HEK293 (cell line): ENCODE data around the gene HLA-G.

Experiments
- CTCF ChIA-PET: fragments of 350-600 bp; formaldehyde crosslinking; extraction: SDS; loops from one replicate; lab custom pipeline; 2021; ENCODE audit warnings: antibody characterized with exemption; lab: Yijun Ruan, JAX
- POLR2A ChIA-PET: fragments of 300-600 bp; formaldehyde crosslinking; extraction: SDS; loops from one replicate; lab custom pipeline; 2020; ENCODE audit warnings: antibody characterized with exemption, inconsistent platforms; lab: Yijun Ruan, JAX
- H3K27ac ChIP-seq: fragments of 200-500 bp; sonication (Bioruptor generic); 2 replicates; pipeline ENCODE4 v1.5.1; 2014; ENCODE audit warnings: low read depth, low read length, control low read depth, inconsistent platforms; ENCODE audit errors: extremely low read depth
- H3K36me3 ChIP-seq, 2 experiments: fragments of 200-500 bp in 1 of 2; sonication (Bioruptor generic) in 1 of 2; 1 replicate in 1 of 2; 2 replicates in 1 of 2; pipeline ENCODE4 v1.5.1; 2014 to 2017; ENCODE audit warnings: inconsistent platforms in 2 of 2, low read length in 2 of 2; ENCODE audit not compliant: control insufficient read depth in 2 of 2, insufficient read depth in 1 of 2
- H3K4me1 ChIP-seq: fragments of 200-500 bp; sonication (Bioruptor generic); 2 replicates; pipeline ENCODE4 v1.5.1; 2014; ENCODE audit warnings: mild to moderate bottlenecking, low read length, inconsistent platforms; ENCODE audit not compliant: control insufficient read depth, insufficient read depth
- H3K4me3 ChIP-seq: 2 replicates; pipeline ENCODE4 v1.5.1; 2011; ENCODE audit warnings: low read depth, mild to moderate bottlenecking, control low read depth, low read length, moderate library complexity
- H3K9me3 ChIP-seq: fragments of 200-500 bp; sonication (Bioruptor generic); 2 replicates; pipeline ENCODE4 v1.5.1; 2014; ENCODE audit warnings: low read depth, low read length, inconsistent platforms; ENCODE audit not compliant: control insufficient read depth, insufficient read depth
- GLI4 ChIP-seq: fragments of 450-650 bp; formaldehyde crosslinking; IDR thresholded peaks from 2 replicates; pipeline ENCODE4 v1.5.1; 2016; ENCODE audit warnings: missing biosample characterization, missing genetic modification characterization
- GLIS1 ChIP-seq: fragments of 450-650 bp; formaldehyde crosslinking; IDR thresholded peaks from 2 replicates; pipeline ENCODE4 v1.5.1; 2016; ENCODE audit warnings: missing biosample characterization, missing genetic modification characterization
- RBAK ChIP-seq: fragments of 450-650 bp; formaldehyde crosslinking; IDR thresholded peaks from 2 replicates; pipeline ENCODE4 v1.5.1; 2016; ENCODE audit warnings: missing biosample characterization, missing genetic modification characterization
- TCF7L2 ChIP-seq: IDR thresholded peaks from 2 replicates; pipeline ENCODE4 v1.6.1; 2011; ENCODE audit warnings: low read depth, mild to moderate bottlenecking, inconsistent platforms, low read length, moderate library complexity, borderline replicate concordance
- ZNF121 ChIP-seq: fragments of 450-650 bp; formaldehyde crosslinking; IDR thresholded peaks from 2 replicates; pipeline ENCODE4 v1.5.1; 2016; ENCODE audit warnings: missing biosample characterization, missing genetic modification characterization
- ZNF274 ChIP-seq, 2 experiments: fragments of 200-500 bp in 1 of 2; fragments of 450-650 bp in 1 of 2; sonication (Bioruptor generic) in 1 of 2; formaldehyde crosslinking in 1 of 2; IDR thresholded peaks; 2 replicates each; pipeline versions ENCODE4 v1.5.1 to v1.6.1; 2014 to 2016; ENCODE audit warnings: borderline replicate concordance in 1 of 2, inconsistent platforms in 1 of 2, low read length in 1 of 2, missing biosample characterization in 1 of 2, missing genetic modification characterization in 1 of 2
- ZNF292 ChIP-seq: fragments of 450-650 bp; formaldehyde crosslinking; IDR thresholded peaks from 2 replicates; pipeline ENCODE4 v1.5.1; 2016; ENCODE audit warnings: low read depth, missing biosample characterization, missing genetic modification characterization, borderline replicate concordance
- ZNF354C ChIP-seq: fragments of 450-650 bp; formaldehyde crosslinking; IDR thresholded peaks from 2 replicates; pipeline ENCODE4 v1.5.1; 2016; ENCODE audit warnings: missing biosample characterization, missing genetic modification characterization, low read depth, borderline replicate concordance
- ZNF366 ChIP-seq: fragments of 450-650 bp; formaldehyde crosslinking; conservative IDR thresholded peaks from 2 replicates; pipeline ENCODE4 v1.5.1; 2016; ENCODE audit warnings: missing biosample characterization, missing genetic modification characterization
- ZNF510 ChIP-seq: fragments of 450-650 bp; formaldehyde crosslinking; IDR thresholded peaks from 2 replicates; pipeline ENCODE4 v1.5.1; 2018; ENCODE audit warnings: mild to moderate bottlenecking, missing genetic modification characterization, missing biosample characterization; ENCODE audit not compliant: insufficient replicate concordance
- ZNF529 ChIP-seq: fragments of 450-650 bp; formaldehyde crosslinking; IDR thresholded peaks from 2 replicates; pipeline ENCODE4 v1.5.1; 2017; ENCODE audit warnings: missing genetic modification characterization, missing biosample characterization; ENCODE audit not compliant: insufficient replicate concordance
- ZNF530 ChIP-seq: fragments of 450-650 bp; formaldehyde crosslinking; IDR thresholded peaks from 2 replicates; pipeline ENCODE4 v1.5.1; 2016; ENCODE audit warnings: low read depth, missing biosample characterization, missing genetic modification characterization
- ZNF549 ChIP-seq: fragments of 450-650 bp; IDR thresholded peaks from 2 replicates; pipeline ENCODE4 v1.5.1; 2018; ENCODE audit warnings: missing biosample characterization, missing genetic modification characterization, mild to moderate bottlenecking, inconsistent platforms, moderate library complexity
- ZNF621 ChIP-seq: fragments of 450-650 bp; formaldehyde crosslinking; IDR thresholded peaks from 2 replicates; pipeline ENCODE4 v1.5.1; 2017; ENCODE audit warnings: missing biosample characterization, missing genetic modification characterization
- ZNF768 ChIP-seq: fragments of 450-650 bp; formaldehyde crosslinking; IDR thresholded peaks from 2 replicates; pipeline ENCODE4 v1.5.1; 2018; ENCODE audit warnings: missing biosample characterization, mild to moderate bottlenecking, missing genetic modification characterization
- ZNF777 ChIP-seq: fragments of 450-650 bp; formaldehyde crosslinking; IDR thresholded peaks from 2 replicates; pipeline ENCODE4 v1.5.1; 2017; ENCODE audit warnings: missing biosample characterization, missing genetic modification characterization, borderline replicate concordance
- TF ChIP-seq, protein P1 (sequence below): fragments of 450-650 bp; formaldehyde crosslinking; IDR thresholded peaks from 2 replicates; pipeline ENCODE4 v1.5.1; 2016; ENCODE audit warnings: missing biosample characterization, missing genetic modification characterization
- TF ChIP-seq, protein P2 (sequence below): fragments of 450-650 bp; formaldehyde crosslinking; IDR thresholded peaks from 2 replicates; pipeline ENCODE4 v1.5.1; 2016; ENCODE audit warnings: missing biosample characterization, missing genetic modification characterization
- TF ChIP-seq, protein P3 (sequence below): fragments of 450-650 bp; formaldehyde crosslinking; IDR thresholded peaks from 2 replicates; pipeline ENCODE4 v1.5.1; 2016; ENCODE audit warnings: missing biosample characterization, missing genetic modification characterization

Gene HLA-G

DNA sequence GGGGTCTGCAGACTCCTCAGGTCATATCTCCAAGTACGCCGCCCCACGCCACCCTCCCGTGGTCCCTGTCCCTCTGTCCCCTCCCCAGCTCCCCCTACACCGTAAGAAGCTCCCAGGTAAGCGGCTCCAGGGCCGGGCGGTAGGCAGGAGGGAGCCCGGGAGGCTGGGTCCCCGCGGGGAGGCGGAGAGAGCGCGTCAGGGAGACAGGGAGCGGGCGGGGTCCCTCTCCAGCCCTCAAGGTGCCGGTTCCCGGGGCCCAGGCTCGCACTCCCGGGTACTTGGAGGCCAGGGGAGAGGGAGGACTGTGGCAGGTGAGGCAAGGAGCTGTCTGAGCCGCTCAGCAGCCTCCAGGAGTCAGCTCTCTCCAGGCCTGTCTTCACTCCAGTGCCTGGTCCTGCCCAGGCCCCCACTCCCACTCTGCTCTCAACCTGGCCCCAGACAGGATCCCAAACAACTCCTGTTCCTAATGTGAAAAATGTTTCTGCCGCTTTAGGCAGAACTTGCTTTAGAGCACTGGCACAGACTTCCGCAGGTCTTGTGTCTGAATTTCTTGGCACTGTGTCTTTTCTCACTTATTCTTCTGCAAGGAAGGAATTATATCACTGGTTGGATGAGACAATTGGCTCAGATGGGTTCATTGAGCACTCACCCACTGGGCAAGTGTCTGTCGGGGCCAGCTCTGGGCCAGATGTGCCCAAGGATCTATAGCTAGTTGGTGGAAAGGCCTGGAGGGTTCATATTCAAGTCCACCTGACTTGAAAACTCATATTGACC, 36.6 kb downstream of the HLA-G start:
- Histone ChIP-seq H3K9me3 (no peaks in the 10 kb centered on the region), H3K4me1 (no peaks in the 10 kb centered on the region), H3K27ac (no peak overlapping the region), H3K36me3 (no peaks in the 10 kb centered on the region), H3K4me3 (no peak overlapping the region)
- ChIA-PET POLR2A (no interaction called here), CTCF (interaction anchor here (1.1 to 1.5 kb wide), 2 partner anchors 16 to 120 kb away, joined by 4 to 6 read pairs; no protein-coding TSS in a partner anchor)
- no peak for TF ChIP-seq ZNF510 (tag by site-specific recombination)
- TF ChIP-seq ZNF621 (tag by site-specific recombination) = no peak
- TF ChIP-seq, protein P1, sequence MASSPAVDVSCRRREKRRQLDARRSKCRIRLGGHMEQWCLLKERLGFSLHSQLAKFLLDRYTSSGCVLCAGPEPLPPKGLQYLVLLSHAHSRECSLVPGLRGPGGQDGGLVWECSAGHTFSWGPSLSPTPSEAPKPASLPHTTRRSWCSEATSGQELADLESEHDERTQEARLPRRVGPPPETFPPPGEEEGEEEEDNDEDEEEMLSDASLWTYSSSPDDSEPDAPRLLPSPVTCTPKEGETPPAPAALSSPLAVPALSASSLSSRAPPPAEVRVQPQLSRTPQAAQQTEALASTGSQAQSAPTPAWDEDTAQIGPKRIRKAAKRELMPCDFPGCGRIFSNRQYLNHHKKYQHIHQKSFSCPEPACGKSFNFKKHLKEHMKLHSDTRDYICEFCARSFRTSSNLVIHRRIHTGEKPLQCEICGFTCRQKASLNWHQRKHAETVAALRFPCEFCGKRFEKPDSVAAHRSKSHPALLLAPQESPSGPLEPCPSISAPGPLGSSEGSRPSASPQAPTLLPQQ (tag by site-specific recombination) = no peak
- no peak for TF ChIP-seq ZNF549 (tag by site-specific recombination)
- no peak for TF ChIP-seq ZNF777 (tag by site-specific recombination)

DNA sequence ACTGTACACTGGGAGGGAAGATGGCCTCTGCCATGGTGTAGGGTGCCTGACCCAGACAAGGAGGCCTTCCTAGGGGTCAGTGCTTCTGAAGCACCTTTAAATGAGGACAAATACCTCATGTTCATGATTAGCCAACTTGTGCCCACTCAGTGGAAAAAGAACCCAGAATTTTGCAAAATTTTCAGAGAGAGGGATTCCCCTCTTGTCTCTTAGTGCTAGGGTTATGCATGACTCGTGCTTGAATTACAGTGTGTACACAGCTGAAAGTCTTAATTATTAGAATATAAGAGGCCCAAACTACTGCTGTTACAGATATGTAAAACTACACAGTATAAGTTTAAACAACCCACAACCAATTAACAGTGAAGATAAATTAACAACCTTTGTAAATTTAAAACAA, 38.0 kb downstream of the HLA-G start:
- CTCF ChIA-PET = interaction anchor here (0.6 to 1.5 kb wide), 5 partner anchors 9 to 216 kb away, joined by 3 to 6 read pairs (median 5); no protein-coding TSS in a partner anchor
- POLR2A ChIA-PET = no interaction called here
- Histone ChIP-seq H3K4me1 (no peaks in the 10 kb centered on the region), H3K36me3 (no peaks in the 10 kb centered on the region), H3K9me3 (no peaks in the 10 kb centered on the region), H3K27ac (no peak overlapping the region), H3K4me3 (no peak overlapping the region)
- TF ChIP-seq GLI4 (tag by site-specific recombination) (no peak), ZNF530 (tag by site-specific recombination) (no peak)
- TF ChIP-seq, protein P2, sequence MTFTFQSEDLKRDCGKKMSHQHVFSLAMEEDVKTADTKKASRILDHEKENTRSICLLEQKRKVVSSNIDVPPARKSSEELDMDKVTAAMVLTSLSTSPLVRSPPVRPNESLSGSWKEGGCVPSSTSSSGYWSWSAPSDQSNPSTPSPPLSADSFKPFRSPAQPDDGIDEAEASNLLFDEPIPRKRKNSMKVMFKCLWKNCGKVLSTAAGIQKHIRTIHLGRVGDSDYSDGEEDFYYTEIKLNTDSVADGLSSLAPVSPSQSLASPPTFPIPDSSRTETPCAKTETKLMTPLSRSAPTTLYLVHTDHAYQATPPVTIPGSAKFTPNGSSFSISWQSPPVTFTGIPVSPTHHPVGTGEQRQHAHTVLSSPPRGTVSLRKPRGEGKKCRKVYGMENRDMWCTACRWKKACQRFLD (tag by site-specific recombination) = no peak

DNA sequence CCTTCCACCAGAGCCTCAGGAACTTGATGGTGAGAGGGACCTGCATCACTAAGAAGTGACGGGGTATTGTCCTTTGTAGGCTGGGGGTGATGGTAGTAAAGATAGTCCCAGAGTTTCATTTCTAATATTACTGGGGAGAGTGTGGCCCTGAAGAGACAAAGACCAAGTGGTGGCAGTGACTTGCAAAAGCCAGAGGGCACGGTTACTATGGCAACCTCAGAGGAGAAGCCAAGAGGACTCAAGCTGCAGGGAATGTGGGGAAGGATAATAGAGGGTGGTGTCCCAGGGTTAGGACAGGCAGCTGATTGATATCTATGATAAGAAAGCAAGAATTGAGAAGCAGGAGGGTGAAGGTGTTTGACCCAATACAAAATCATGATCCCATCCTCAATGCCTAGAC, 42.5 kb downstream of the HLA-G start:
- Histone ChIP-seq H3K36me3 (no peaks in the 10 kb centered on the region), H3K4me1 (no peaks in the 10 kb centered on the region), H3K27ac (no peak overlapping the region)
- POLR2A ChIA-PET = no interaction called here
- TF ChIP-seq RBAK = no peak
- no peak for TF ChIP-seq ZNF292
- TF ChIP-seq ZNF274 (IDR thresholded peaks at IDR 0.05; ENCODE audit: low read length) = no peak
- TF ChIP-seq ZNF274 (tag by site-specific recombination; IDR thresholded peaks at IDR 0.05; ENCODE audit: borderline replicate concordance) = peak; percentile 42; the same call in 1 of the 2 replicates
- TF ChIP-seq, all 188 proteins: peak for 1
- CTCF ChIA-PET = no interaction called here
- Histone ChIP-seq H3K9me3 (no peaks in the 10 kb centered on the region), H3K4me3 (no peak overlapping the region)

DNA sequence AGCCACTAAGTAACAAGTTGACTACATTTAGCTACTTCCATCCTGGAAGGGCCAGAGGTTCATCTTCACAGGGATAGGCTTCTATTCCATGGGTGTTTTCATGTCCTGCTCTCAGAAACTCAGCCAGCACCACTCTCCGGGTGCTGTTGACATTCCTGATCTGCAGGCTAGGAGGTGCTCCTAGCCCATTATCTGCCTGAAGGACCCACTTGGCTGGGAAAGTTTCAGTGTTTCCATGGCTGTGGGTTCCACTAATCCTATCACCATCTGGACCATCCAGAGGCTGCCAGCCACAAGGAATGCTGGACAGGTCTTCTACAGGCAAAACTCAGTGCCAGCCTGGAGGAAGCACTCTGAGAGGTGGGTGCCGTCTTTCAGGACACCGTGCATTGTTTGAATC, 45.2 kb downstream of the HLA-G start:
- TF ChIP-seq ZNF366 (tag by site-specific recombination) = no peak
- no peak for TF ChIP-seq ZNF121 (tag by site-specific recombination)
- no peak for TF ChIP-seq ZNF354C (tag by site-specific recombination)
- no peak for TF ChIP-seq TCF7L2
- no peak for TF ChIP-seq ZNF768
- TF ChIP-seq ZNF529 (tag by site-specific recombination) = no peak
- TF ChIP-seq, protein P3, sequence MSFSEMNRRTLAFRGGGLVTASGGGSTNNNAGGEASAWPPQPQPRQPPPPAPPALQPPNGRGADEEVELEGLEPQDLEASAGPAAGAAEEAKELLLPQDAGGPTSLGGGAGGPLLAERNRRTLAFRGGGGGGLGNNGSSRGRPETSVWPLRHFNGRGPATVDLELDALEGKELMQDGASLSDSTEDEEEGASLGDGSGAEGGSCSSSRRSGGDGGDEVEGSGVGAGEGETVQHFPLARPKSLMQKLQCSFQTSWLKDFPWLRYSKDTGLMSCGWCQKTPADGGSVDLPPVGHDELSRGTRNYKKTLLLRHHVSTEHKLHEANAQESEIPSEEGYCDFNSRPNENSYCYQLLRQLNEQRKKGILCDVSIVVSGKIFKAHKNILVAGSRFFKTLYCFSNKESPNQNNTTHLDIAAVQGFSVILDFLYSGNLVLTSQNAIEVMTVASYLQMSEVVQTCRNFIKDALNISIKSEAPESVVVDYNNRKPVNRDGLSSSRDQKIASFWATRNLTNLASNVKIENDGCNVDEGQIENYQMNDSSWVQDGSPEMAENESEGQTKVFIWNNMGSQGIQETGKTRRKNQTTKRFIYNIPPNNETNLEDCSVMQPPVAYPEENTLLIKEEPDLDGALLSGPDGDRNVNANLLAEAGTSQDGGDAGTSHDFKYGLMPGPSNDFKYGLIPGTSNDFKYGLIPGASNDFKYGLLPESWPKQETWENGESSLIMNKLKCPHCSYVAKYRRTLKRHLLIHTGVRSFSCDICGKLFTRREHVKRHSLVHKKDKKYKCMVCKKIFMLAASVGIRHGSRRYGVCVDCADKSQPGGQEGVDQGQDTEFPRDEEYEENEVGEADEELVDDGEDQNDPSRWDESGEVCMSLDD = no peak
- TF ChIP-seq GLIS1 (tag by site-specific recombination) = no peak
- Histone ChIP-seq H3K9me3 (no peaks in the 10 kb centered on the region), H3K4me1 (no peaks in the 10 kb centered on the region), H3K36me3 (no peaks in the 10 kb centered on the region), H3K27ac (no peak overlapping the region), H3K4me3 (no peak overlapping the region)
- POLR2A ChIA-PET = no interaction called here
- CTCF ChIA-PET = interaction anchor here (0.6 kb wide), 2 partner anchors 83 to 148 kb away, joined by 3 to 4 read pairs; no protein-coding TSS in a partner anchor
